Measurements from ENCODE around the gene TEX13B.
"Not testable (repeated sequence)": the region's sequence is repeated elsewhere in the genome, so short reads cannot be mapped to it uniquely, and the experiment has no call there.

TEX13B gene, protein sequence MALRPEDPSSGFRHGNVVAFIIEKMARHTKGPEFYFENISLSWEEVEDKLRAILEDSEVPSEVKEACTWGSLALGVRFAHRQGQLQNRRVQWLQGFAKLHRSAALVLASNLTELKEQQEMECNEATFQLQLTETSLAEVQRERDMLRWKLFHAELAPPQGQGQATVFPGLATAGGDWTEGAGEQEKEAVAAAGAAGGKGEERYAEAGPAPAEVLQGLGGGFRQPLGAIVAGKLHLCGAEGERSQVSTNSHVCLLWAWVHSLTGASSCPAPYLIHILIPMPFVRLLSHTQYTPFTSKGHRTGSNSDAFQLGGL

DNA sequence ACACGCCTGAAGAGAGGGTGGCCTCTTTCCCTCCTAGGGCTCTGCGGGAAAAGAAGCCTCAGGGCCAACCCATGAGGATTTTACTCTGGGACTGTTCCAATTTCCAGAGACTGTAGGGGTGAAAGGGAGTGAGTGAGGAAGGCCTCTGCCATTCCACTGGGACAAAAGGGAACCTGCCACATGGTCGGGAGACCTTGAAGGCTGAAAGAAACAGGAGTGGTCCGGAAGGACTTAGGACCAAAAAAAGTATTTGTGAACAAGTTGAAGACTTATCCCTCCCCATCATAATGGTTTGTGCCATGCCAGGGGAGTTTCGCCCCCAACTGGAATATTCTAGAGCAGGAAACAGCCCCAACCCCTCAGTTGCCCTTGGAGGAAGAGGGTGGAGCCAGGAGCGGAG, at the start of gene TEX13B:
TEX13B (minus strand) TSS at position 15 of the 400 bp plus-strand sequence. CDS start 243 bp downstream, outside the sequence.
- no peak for DNase-seq (ENCODE audit: low read depth, low spot score)

DNA sequence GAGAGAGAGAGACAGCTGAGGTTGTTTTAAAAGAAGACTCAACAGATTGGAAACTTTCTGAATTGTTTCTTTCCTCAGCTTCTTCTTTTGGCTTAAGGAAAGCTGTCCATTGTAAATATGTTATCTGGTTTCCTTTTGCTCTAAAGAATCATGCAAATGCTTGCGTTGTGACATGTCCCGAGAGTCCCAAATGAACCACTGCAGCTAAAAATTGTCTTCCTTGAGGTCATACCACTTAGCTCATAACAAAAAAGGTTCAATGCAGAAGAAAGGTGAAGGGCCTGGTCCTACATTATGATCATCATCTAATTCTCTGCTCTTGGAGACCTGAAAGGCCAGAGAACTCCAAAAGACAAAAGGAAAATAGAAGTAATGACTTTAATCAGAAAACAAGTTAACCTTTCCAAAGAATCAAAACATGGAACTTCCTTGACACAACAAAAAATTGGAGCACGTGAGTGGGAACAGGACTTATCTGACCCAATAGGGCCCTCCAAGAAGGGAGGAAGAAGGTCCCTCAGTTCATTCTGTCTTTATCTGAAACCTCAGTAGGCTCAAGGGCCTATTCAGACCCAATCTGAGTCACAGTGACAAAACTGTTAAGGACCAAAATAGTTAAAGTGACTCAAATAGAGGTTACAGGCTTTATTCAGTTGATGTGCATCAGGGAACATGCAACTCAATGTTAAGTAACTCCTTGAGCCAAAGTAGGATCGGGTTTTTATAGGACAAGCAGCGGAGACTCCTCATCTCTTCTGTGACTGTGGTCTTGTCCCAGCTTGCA, 48.0 kb upstream of the TEX13B start:
- DNase-seq (ENCODE audit: low read depth, low spot score), result no peak

GRCh38 chrX:108028854-108029253, 46.7 kb upstream of the TEX13B start:
- no peak for DNase-seq (ENCODE audit: low read depth, low spot score)

DNA sequence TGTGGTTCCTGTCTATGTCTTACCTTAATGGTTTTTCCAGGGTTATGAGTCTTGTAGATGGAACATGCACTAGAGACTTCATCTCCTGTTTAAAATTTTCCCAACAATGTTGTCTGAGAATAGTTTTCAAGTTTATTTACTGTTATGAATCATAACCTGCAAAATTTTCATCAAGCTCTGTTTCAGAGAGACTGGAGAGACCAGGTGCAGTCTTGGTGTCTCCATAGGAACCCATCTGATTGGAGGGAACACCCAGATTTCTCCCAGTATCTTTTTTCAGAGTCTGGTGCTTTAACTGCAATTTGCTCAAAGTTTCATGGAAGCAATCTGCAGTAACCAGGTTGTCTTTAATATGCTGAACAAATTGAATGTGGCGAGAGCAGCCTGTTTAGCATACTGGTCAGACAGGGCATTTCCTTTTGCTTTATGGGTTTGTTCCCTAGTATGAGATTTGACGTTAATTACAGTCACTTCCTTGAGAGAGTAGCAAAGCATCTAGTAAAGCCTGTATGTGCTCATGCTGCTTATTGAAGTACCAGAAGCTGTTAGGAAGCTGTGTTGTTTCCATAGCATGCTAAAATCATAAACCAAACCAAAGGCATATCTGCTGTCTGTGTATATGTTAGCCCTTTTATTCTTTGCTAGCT, 43.9 kb upstream of the TEX13B start:
- DNase-seq (ENCODE audit: low read depth, low spot score), result no peak

GRCh38 chrX:108025376-108025775, 43.2 kb upstream of the TEX13B start:
- no peak for DNase-seq (ENCODE audit: low read depth, low spot score)

GRCh38 chrX:108022491-108023089, 40.4 kb upstream of the TEX13B start:
- no peak for DNase-seq (ENCODE audit: low read depth, low spot score)

GRCh38 chrX:108020631-108021030, 38.5 kb upstream of the TEX13B start:
- no peak for DNase-seq (ENCODE audit: low read depth, low spot score)

GRCh38 chrX:108019382-108019875, 37.3 kb upstream of the TEX13B start:
- no peak for DNase-seq (ENCODE audit: low read depth, low spot score)

DNA sequence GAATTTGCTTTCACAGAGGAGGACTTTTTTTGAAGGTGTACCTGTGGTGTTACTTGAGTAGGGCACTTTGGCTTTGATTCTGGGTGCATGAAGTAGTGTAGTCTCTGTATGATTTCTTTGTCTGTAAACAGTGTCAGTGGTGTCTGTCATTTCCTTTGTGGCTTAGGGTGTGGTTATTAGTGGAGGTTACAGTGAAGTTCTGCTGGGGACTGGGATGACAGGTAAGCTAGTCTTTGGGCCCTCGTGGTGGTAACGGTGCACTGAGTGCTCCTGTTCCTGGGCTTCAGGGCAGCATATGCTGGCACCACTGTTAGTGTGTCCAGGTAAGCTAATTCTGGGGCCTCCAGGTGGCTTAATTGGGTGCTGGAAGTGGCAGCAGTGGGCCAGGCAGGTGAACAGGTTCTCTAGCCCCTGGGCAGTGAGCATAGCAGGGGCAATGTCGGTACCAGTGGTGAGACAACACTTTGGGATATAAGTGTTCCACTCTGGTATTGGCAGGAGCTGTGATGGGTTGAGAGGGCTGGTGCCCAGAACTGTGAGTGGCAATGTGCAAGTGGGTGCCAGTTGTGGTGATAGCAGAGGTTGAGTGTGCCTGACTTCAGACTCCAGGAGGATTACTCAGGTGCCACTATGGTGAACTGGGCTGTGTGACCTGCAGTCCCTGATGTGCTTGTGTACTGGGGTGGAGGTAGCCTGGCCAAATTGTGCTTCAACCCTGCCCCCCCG, 36.6 kb upstream of the TEX13B start:
- DNase-seq (ENCODE audit: low read depth, low spot score), result no peak

DNA sequence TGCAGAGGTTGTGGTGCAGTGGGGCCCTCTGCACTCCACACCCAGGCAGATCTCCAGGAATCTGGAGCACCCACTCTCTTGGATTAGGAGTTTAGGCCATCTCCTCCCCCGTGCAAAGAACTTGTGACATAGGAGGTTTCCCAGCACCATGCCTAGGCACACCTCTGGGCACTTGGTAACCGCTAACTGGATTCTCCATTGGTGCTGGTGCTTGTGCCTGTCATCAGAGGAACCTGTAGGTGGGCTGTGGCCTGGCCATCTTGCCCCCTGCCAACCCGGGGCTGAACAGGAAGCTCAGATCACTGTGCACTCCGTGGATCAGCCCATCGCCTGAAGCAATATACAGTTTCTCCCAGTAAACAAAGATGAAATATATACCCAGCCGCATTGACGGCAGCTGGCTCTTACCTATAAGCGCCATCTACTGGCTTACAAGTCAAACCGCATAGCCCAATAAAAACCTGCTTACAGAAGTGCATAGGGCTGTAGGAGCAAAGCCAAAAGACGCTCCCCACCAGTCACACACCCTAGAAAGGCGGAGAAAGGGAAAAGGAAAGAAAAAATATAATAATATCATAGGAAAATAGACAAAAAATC, 19.1 kb upstream of the TEX13B start:
- no peak for DNase-seq (ENCODE audit: low read depth, low spot score)

DNA sequence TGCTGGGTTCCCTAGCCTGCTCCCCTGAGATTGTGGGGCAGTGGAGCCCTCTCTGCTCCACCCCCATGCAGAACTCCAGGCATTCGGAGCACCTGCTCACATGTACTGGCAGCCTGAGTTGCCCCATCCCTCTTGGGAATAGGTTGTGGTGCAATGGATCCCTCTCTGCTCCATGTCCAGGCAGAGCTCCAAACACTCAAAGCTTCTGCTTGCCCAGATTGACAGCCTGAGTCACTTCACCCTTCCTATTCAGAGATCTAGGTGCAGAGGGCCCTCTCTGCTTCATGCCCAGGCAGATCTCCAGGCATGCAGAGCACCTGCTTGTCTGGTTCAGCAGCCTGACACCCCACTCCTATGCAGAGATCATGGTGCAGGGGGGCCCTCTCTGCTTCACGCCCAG, 18.6 kb upstream of the TEX13B start:
- DNase-seq (ENCODE audit: low read depth, low spot score), result no peak

DNA sequence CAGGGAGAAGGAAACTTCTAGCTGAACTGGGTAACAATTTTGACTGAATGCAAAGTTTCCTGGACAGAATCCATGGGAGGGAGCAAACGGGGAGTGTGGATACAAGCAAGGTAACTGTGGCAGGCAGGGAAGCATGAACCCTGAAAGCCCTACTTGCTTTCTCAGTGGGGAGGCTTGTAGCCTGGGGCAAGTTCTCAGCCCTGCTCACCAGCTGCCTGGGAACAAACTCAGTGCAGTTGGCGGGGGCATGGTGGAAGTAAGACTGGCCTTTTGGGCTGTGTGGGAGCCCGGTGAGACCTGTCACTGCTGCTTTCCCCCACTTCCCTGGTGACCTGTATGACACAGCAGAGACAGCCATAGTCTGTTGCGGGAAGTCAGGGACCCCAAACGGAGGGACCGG, 14.0 kb upstream of the TEX13B start:
- DNase-seq (ENCODE audit: low read depth, low spot score), result no peak

DNA sequence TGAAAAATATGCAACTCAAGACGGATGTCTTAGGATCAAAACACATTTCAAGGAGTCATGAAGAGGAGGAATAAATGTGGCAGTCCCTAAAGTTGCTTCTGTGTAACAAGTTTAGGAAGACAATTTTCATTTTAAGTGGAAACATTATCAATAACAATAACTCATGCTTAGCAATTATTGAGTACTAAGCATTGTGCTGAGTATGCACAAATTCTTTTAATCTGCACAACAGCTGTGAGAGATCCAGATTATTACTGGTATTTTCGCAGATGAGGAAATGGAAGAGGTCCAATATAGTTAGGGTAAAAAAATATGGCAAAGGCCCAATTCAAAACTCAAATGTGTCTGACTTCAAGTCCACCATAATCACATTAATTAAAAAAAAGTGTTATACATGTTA, 2.9 kb upstream of the TEX13B start:
- DNase-seq (ENCODE audit: low read depth, low spot score), result no peak

- DNase-seq (ENCODE audit: low read depth, low spot score), result no peak
These were observed 2.6 kb downstream of the TEX13B start for GRCh38 chrX:107979534-107979933.

DNA sequence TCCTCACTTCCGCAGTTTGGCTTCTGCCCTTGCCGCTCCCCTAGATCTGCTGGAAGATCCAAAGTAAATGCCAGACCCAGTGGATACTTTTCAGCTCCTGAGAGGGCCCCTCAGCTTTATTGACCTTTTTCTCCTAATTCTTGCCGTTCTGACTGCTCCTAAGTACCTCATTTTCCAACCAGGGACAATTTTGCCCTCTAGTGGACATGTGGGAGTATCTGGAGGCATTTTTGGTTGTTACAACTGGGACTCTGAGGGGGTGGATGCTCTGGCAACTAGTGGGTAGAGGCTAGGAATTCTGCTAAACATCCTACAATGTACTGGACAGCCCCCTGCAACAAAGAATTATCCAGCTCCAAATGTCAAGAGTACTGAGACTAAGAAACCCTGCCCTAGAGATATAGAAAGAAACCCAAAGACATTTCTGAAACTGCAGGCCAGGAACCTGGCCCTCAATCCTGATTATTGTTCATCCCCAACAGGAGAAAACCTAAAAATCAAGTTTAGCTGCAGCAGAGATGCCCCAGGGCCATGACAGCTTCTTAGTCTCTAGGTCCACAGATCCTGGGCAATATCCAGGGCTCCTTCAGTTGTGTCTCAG, 3.4 kb downstream of the TEX13B start:
- DNase-seq (ENCODE audit: low read depth, low spot score), result no peak

DNA sequence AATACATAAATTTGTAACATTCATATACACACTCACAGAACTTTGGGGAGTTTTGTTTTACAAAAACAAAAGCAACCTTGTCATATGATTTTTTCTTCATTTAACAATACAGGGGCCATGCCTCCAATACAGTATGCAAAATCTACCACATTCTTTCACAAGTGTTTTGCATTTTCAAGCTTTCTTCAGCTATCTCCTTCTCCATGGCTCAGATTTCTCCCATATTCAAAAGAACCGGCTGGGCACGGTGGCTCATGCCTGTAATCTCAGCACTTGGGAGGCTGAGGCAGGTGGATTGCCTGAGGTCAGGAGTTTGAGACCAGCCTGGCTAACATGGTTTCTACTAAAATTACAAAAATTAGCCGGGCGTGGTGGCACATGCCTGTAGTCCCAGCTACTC, 4.1 kb downstream of the TEX13B start:
- no peak for DNase-seq (ENCODE audit: low read depth, low spot score)

DNA sequence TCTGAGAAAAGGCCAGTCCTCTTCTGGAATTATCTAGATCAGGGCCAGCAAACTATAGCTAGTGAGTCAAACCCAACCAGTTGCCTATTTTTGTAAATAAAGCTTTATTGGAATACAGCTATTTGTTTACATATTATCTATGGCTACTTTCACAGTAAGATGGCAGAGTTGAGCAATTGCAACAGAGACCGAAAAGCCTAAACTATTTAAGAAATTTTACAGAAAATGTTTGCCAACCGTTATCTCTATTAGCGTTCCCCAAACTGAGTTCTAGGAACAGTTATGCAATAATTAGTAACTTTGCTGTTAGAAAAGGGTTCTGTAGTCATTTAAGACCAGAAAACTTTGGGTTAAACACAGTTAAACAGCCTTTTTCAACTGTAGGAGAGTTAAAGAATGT, 10.5 kb downstream of the TEX13B start:
- DNase-seq (ENCODE audit: low read depth, low spot score), result no peak

DNA sequence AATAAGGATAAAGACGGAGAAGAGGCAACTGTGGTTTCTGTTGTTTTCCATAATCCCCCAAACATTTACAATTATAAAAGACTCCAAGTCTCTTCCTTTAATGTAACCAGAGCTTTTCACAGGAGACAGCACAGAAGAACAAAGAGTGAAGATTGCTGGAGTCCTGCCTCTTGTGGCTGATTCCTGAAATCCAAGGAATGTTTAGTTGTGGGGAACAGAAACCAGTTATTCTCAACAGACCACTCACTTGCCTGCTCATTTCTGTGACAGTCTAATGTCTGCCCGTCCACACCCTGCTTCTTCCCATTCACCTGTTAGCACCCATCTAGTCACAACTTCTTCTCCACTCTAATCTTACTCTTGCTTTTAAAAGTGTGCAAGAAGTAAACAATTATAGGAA, 12.1 kb downstream of the TEX13B start:
- DNase-seq (ENCODE audit: low read depth, low spot score), result no peak

DNA sequence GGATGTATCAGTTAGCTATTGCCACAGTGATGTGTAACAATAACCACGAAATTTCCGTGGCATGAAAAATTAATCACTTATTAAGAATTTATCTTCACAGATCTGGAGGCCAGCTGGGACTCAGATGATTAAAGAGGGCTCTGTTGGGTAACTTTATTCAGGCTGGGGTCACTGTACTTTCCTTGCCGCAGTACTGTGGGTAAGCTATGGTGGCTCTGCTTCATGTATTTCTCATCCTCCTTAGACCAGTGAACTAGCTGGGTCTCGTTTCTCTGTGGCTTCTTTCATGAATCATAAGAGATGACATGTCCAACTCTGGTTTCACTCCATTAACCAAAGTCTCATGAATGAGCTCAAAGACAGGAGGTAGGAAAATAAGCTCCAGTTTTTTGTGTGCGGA, 13.5 kb downstream of the TEX13B start:
- no peak for DNase-seq (ENCODE audit: low read depth, low spot score)

DNA sequence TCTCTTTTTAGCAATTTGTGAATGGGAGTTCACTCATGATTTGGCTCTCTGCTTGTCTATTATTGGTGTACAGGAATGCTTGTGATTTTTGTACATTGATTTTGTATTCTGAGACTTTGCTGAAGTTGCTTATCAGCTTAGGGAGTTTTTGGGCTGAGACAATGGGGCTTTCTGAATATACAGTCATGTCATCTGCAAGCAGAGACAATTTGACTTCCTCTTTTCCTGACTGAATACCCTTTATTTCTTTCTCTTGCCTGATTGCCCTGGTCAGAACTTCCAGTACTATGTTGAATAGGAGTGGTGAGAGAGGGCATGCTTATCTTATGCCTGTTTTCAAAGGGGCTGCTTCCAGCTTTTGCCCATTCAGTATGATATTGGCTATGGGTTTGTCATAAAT, 26.8 kb downstream of the TEX13B start:
- not testable (repeated sequence) for DNase-seq (ENCODE audit: low read depth, low spot score)

GRCh38 chrX:107940095-107940494, 42.1 kb downstream of the TEX13B start:
- no peak for DNase-seq (ENCODE audit: low read depth, low spot score)
